ENCODE measurements around the gene EEF1A2. TPM values are rescaled to one million over a fixed set of nuclear protein-coding genes. Genes with fewer than 3 reads are reported as not detected.

Gene EEF1A2
- total RNA-seq, 4 donors from 2014 or later: 0.75 to 5.0 (median 3.3) TPM

DNA sequence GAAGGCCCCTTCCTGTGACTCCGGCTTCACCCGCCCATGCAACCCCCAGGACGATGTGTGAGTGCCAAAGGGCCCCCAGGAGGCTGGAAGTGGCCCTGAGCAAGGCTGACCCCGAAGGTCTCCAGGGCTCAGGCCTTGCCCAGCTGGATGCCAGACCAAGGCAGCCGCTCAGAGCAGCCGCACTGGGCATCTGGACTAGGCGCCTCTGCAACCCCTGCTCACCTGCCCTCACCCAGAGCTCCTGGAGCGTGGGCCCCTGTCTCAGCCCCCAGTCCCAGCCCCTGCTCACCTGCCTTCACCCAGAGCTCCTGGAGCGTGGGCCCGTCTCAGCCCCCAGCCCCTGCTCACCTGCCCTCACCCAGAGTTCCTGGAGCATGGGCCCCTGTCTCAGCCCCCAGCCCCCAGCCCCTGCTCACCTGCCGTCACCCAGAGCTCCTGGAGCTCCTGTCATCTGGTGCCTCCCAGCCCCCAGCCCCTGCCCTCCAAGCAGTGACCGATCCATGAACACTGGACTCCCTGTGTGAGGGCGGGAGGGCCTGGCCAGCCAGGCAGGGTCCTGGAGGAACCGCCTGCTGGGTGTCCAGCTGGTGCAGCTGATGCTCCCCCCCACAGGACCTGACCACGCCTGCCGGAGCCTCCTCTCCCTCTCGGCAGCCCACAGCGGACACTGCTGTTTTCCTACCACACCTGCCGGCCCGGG, 47.5 kb upstream of the EEF1A2 start:
- peaks cover 5 to 37% (median 27%) of the 10 kb centered on the region in 4 donors for H3K4me1 ChIP-seq
- in situ Hi-C loops (cut with MboI; ENCODE audit: low pct_ligation_motif_present in 1 of 4, low pct_unique_long_range_greater_than_20kb in 1 of 4, low sequenced_read_pairs in 3 of 4): loop anchor here in 1 of 4 donors (25.0 kb wide), 1 partner anchor 91 kb away; the partner anchor contains the start of gene GMEB2
- TF ChIP-seq, protein P1, sequence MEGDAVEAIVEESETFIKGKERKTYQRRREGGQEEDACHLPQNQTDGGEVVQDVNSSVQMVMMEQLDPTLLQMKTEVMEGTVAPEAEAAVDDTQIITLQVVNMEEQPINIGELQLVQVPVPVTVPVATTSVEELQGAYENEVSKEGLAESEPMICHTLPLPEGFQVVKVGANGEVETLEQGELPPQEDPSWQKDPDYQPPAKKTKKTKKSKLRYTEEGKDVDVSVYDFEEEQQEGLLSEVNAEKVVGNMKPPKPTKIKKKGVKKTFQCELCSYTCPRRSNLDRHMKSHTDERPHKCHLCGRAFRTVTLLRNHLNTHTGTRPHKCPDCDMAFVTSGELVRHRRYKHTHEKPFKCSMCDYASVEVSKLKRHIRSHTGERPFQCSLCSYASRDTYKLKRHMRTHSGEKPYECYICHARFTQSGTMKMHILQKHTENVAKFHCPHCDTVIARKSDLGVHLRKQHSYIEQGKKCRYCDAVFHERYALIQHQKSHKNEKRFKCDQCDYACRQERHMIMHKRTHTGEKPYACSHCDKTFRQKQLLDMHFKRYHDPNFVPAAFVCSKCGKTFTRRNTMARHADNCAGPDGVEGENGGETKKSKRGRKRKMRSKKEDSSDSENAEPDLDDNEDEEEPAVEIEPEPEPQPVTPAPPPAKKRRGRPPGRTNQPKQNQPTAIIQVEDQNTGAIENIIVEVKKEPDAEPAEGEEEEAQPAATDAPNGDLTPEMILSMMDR (IDR thresholded peaks at IDR 0.05): no peak
- no peak for TF ChIP-seq POLR2AphosphoS5 (IDR thresholded peaks at IDR 0.05)
- TF ChIP-seq POLR2A (IDR thresholded peaks at IDR 0.05): no peak
- no peak for TF ChIP-seq EP300 (IDR thresholded peaks at IDR 0.05; ENCODE audit: low read depth)
- H3K36me3 ChIP-seq: no peaks in the 10 kb centered on the region
- no peaks in the 10 kb centered on the region for H3K9me3 ChIP-seq
- H3K27ac ChIP-seq: peak overlapping the region in 1 of 4 donors; percentile 69
- DNase-seq: no peak
- peaks cover 51% of the 10 kb centered on the region for H3K27me3 ChIP-seq
- H3K4me3 ChIP-seq: no peak overlapping the region
- WGBS, 2 donors (ENCODE audit: low coverage in 1 of 2): 61% methylated on average over 14 of the region's 20 CpGs; no CpG with 5 or more reads in 1 of the 2 donors
- intact Hi-C loops (cut with DNase I; ENCODE audit: low total_unique reads): no loop called here

DNA sequence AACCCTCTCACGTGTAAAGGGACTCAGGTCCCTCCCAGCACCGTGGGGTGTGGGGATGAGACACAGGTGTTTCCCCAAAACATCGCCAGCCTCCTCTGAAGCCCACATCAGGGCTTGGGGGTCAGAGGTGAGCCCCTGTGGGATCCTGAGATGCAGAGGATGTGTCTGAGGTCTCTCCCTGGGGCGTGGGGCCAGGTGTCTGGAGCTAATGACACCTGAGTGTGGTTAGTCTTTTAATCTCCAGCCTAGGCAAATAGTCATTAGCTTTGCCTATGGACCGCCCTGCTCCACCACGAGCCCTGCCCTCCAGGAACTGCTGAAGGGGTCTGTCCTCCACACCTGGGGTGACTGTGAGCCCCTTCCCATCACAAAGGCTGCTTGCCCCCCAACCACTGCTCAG, 46.9 kb upstream of the EEF1A2 start:
- WGBS, 2 donors (ENCODE audit: low coverage in 1 of 2): 27% methylated on average over 5 of the region's 6 CpGs; no CpG with 5 or more reads in 1 of the 2 donors
- peaks cover 5 to 41% (median 27%) of the 10 kb centered on the region in 4 donors for H3K4me1 ChIP-seq
- peak; percentile 38 for DNase-seq
- in situ Hi-C loops (cut with MboI; ENCODE audit: low pct_ligation_motif_present in 1 of 4, low pct_unique_long_range_greater_than_20kb in 1 of 4, low sequenced_read_pairs in 3 of 4): loop anchor here in 1 of 4 donors (25.0 kb wide), 1 partner anchor 91 kb away; the partner anchor contains the start of gene GMEB2
- no peak overlapping the region for H3K4me3 ChIP-seq
- intact Hi-C loops (cut with DNase I; ENCODE audit: low total_unique reads): no loop called here
- TF ChIP-seq POLR2AphosphoS5 (IDR thresholded peaks at IDR 0.05) (no peak), EP300 (IDR thresholded peaks at IDR 0.05; ENCODE audit: low read depth) (no peak), POLR2A (IDR thresholded peaks at IDR 0.05) (peak; percentile 11)
- TF ChIP-seq, protein P1 (IDR thresholded peaks at IDR 0.05): no peak
- H3K27ac ChIP-seq: peak overlapping the region; percentile 30 to 69 (median 58)
- no peaks in the 10 kb centered on the region for H3K36me3 ChIP-seq
- H3K9me3 ChIP-seq: no peaks in the 10 kb centered on the region
- H3K27me3 ChIP-seq: peaks cover 47% of the 10 kb centered on the region

DNA sequence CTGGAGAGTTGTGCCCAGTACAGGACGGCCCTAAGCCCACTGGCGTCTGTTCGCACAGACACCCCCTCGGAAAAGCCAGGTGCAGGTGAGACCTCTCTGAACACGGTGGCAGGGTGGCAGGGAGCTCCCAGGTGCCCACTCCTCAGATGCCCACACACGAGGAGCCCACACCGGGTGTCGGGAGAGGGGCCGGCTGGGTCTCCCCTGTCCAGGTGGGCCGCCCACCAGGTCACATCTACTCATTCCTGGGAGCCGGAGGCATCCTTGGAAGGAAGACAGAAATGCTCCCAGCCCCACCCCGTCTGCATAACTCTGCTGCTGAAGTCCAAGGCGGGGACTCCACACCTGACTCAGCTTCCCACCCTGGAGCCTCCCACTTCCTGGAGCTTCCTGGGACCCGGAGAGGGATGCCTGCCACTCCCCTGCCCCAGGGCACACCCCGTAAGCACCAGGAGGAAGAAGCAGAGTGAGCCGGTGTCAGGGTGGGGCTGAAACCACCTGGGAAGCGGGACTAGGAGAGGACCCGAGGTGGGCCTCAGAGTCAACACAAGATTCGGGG, 46.2 kb upstream of the EEF1A2 start:
- no peaks in the 10 kb centered on the region for H3K9me3 ChIP-seq
- H3K27me3 ChIP-seq: peaks cover 39% of the 10 kb centered on the region
- in situ Hi-C loops (cut with MboI; ENCODE audit: low pct_ligation_motif_present in 1 of 4, low pct_unique_long_range_greater_than_20kb in 1 of 4, low sequenced_read_pairs in 3 of 4) (loop anchor here in 1 of 4 donors (25.0 kb wide), 1 partner anchor 92 kb away; the partner anchor contains the start of gene GMEB2), intact Hi-C loops (cut with DNase I; ENCODE audit: low total_unique reads) (no loop called here)
- no peak overlapping the region for H3K4me3 ChIP-seq
- TF ChIP-seq, protein P1 (IDR thresholded peaks at IDR 0.05): no peak
- TF ChIP-seq EP300 (IDR thresholded peaks at IDR 0.05; ENCODE audit: low read depth) (peak; percentile 23), POLR2A (IDR thresholded peaks at IDR 0.05) (no peak), POLR2AphosphoS5 (IDR thresholded peaks at IDR 0.05) (peak; percentile 24 to 36 (median 30))
- H3K36me3 ChIP-seq: no peaks in the 10 kb centered on the region
- H3K4me1 ChIP-seq: peaks cover 5 to 41% (median 27%) of the 10 kb centered on the region in 4 donors
- WGBS, 2 donors (ENCODE audit: low coverage in 1 of 2): 45% methylated on average over 18 of the region's 19 CpGs; no CpG with 5 or more reads in 1 of the 2 donors
- H3K27ac ChIP-seq: peak overlapping the region; percentile 30 to 69 (median 58)
- peak; percentile 78 for DNase-seq

DNA sequence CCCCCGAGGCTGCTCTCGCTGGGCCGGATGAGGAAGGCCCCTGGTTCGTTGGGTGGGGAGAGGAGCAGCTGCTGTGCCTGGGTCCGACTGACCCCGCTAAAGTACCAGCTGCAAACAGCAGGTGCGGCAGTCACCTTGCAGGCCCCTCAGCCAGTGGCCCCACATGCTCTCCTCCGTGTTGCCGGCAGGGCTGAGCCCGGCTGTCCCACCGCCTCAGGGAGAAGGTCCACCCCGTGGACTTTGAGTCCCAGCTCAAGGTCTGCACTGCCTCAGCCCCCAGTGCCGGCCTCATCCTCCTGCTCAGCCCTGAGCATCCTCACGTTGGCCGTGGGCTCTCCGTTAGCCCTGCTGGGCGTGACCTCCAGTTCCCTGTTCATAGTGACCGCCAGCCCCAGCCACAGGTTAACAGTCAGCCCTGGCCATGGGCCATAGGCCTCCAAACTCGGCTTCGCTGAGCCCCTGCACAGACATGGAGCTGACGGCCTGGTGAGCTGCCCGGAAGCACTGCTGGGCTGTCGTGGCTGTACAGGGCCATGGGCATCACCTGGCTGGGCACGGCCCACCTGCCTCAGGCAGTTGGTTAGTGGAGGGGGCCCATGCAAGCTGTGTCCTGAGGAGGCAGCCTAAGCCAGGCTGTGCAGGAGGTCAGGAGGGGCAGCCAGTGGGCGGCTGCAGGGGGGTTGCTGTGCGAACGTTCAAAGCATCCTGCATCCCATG, 45.5 kb upstream of the EEF1A2 start:
- Histone ChIP-seq H3K27ac (peak overlapping the region in 3 of 4 donors; percentile 35 to 69 (median 42)), H3K4me3 (no peak overlapping the region), H3K27me3 (peaks cover 33% of the 10 kb centered on the region), H3K9me3 (no peaks in the 10 kb centered on the region), H3K36me3 (no peaks in the 10 kb centered on the region), H3K4me1 (peaks cover 6 to 42% (median 28%) of the 10 kb centered on the region in 4 donors)
- in situ Hi-C loops (cut with MboI; ENCODE audit: low pct_ligation_motif_present in 1 of 4, low pct_unique_long_range_greater_than_20kb in 1 of 4, low sequenced_read_pairs in 3 of 4) (loop anchor here in 1 of 4 donors (25.0 kb wide), 1 partner anchor 93 kb away; the partner anchor contains the start of gene GMEB2), intact Hi-C loops (cut with DNase I; ENCODE audit: low total_unique reads) (no loop called here)
- WGBS, 2 donors (ENCODE audit: low coverage in 1 of 2): 40 to 60% methylated on average over 1 to 21 of the region's 27 CpGs
- no peak for DNase-seq
- TF ChIP-seq, protein P1 (IDR thresholded peaks at IDR 0.05): no peak

Measured in transverse colon (tissue), 4 donors.